GM12874 (cell line): Measurements from ENCODE around the gene GIPC1.

Source experiments
- TF ChIP-seq, protein P1 (sequence below): IDR thresholded peaks from 2 replicates; pipeline ENCODE4 v1.5.1; 2011; ENCODE audit warnings: low read depth, mild to moderate bottlenecking, control low read depth, low read length, moderate library complexity; ENCODE audit not compliant: insufficient read depth

Gene GIPC1

DNA sequence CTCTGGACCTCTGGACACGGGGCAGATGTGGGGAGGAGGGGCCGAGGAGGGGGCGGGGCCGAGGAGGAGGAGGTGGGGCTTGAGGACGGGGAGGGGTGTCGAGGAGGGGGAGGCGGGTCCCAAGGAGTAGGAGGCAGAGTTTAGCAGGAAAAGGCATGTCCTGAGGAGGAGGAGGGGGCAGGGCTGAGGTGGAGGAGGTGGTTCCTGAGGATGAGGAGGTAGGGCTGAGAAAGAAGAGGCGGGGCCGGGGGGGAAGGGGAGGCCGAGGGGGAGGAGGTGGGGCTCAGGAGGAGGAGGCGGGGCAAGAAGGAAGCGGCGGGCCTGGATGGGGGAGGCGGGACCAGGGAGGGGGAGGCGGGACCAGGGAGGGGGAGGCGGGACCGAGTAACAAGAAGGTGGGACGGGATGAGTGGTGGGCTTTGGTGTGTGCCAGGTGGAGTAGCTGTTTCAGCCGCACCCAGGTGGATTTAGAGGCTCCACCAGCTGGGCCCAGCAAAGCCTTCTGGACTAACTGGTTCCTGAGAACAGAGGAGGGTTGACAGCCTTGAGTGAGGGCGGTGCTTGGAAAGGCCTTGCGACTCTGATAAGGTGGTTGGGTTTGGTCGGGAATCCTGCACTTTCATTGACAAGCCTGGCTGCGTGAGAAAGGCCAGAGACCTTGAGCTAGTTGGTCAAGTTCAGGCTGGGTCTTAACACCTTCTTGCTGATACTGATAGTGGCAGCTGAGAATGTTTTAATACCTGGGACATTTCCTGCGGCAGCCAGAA lies 41.2 kb upstream of the GIPC1 start:
- TF ChIP-seq, protein P1, sequence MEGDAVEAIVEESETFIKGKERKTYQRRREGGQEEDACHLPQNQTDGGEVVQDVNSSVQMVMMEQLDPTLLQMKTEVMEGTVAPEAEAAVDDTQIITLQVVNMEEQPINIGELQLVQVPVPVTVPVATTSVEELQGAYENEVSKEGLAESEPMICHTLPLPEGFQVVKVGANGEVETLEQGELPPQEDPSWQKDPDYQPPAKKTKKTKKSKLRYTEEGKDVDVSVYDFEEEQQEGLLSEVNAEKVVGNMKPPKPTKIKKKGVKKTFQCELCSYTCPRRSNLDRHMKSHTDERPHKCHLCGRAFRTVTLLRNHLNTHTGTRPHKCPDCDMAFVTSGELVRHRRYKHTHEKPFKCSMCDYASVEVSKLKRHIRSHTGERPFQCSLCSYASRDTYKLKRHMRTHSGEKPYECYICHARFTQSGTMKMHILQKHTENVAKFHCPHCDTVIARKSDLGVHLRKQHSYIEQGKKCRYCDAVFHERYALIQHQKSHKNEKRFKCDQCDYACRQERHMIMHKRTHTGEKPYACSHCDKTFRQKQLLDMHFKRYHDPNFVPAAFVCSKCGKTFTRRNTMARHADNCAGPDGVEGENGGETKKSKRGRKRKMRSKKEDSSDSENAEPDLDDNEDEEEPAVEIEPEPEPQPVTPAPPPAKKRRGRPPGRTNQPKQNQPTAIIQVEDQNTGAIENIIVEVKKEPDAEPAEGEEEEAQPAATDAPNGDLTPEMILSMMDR = no peak

DNA sequence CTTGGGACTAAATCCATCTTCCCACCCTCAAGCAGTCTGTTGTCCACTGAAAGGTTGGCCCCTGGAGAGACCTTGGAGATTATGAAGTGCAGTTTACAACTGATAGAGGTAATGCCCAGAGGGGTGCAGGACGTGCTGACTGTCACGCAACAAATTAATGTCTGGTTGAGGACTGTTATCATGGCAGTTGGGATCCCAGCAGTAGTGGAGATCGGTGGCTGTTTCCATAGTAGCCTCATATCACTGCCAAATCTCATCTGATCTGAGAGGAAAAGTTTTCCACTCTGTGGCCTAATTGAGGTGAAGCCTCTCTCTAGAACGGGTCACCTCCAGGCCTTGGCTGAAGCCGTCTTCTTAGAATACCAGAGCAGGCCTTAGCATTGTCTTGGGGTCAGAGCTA lies 37.5 kb upstream of the GIPC1 start:
- TF ChIP-seq, protein P1 = no peak

DNA sequence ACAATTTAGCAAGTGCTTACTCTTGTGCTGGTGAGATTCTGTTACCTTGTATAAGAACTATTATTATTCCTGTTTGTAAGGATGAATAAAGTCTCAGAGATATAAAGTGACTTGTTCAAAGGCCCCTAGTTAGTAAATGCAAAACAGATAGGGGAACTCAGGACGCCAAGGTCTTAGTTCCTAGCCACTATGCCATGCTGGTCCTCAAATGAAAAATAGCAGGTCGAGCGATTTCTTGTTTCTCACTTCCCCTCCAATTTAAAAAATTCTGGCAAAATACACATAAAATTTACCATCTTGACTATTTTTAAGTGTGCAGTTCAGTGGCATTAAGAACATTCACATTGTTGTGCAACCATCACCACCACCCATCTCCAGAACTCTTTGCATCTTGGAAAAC lies 34.6 kb upstream of the GIPC1 start:
- TF ChIP-seq, protein P1 = no peak

DNA sequence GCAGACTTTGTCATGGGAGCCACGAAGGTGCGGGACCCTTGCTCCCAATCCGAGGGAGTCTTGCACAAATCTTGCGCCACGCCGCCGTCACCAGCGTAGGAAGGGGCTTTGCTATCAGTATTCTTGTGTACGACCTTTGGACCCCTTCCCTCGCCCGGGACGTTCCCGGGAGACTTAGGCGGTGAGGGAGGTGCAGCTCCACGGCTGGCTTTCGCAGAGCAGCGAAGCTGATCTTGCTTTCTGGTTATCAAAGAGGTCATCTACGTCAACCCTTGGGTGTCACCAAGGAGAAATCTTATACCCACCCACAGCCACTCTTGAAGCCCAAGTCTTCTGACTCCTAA lies 34.0 kb upstream of the GIPC1 start:
- TF ChIP-seq, protein P1 = no peak

- TF ChIP-seq, protein P1 = no peak
These were observed 33.5 kb upstream of the GIPC1 start, which contains the start of gene TECR for GRCh38 chr19:14529254-14530004. Gene TECR (plus strand): TSS chr19:14529594. CDS start chr19:14529697, 103 bp downstream.

- TF ChIP-seq, protein P1 = no peak
These were observed 32.7 kb upstream of the GIPC1 start for GRCh38 chr19:14528419-14529253.

- TF ChIP-seq, protein P1 = no peak
These were observed 30.5 kb upstream of the GIPC1 start for GRCh38 chr19:14526423-14526822.
